RPMI7951 (cell line): ENCODE data around the gene EIF4E2. TPM values are rescaled to one million over a fixed set of nuclear protein-coding genes. Genes with fewer than 3 reads are reported as not detected.

ENCODE experiments used
- DNase-seq: peaks from one replicate; pipeline ENCODE4 v3.0.0-alpha.2; 2012; ENCODE audit warnings: low read depth
- total RNA-seq: library from RNA; depleted of rRNA; stranded (reverse); fragments of >200 nt; shearing (Covaris generic); gene quantifications from 2 replicates; pipeline ENCODE4 v1.2.3, GENCODE V29; 2014; rRNA removed

The EIF4E2 gene
- total RNA-seq, 1 experiment from 2014 or later = 146 TPM

DNA sequence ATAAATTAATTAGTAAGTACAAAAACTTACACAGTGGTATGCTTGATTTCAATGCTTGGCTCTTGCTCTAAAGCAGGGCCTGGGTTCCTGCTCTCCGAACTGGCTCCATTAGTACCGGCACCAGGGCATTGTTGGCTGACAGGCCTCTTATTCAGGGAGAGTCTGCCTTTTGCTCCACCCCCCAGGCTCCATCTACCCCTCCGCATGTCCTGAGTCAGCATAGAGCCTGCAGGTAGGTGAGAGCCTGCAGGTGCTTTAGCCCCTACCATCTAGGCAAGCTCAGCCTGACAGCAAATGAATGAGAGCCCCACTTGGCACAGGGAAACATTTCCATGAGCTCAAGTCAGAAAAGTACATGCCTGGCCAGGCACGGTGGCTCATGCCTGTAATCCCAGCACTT is 47.8 kb downstream of the EIF4E2 start:
- no peak for DNase-seq

GRCh38 chr2:232600053-232600773 is 49.7 kb downstream of the EIF4E2 start:
- DNase-seq = no peak

DNA sequence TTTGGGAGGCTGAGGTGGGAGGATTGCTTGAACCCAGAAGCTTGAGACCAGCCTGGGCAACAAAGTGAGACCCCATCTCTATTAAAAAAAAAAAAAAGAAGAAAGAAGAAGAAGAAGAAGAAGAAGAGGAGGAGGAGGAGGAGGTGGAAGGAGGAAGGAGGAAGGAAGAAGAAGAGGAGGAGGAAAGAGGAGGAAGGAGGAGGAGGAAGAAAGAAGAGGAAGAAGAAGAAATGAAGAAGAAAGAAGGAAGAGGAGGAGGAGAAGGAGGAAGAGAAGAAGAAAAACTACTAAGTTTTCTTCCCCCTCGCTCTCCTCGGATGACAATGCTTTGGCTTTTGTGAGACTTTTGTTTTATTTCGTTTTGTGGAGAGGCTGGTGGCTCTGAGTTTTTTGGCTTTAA is 52.8 kb downstream of the EIF4E2 start:
- no peak for DNase-seq

DNA sequence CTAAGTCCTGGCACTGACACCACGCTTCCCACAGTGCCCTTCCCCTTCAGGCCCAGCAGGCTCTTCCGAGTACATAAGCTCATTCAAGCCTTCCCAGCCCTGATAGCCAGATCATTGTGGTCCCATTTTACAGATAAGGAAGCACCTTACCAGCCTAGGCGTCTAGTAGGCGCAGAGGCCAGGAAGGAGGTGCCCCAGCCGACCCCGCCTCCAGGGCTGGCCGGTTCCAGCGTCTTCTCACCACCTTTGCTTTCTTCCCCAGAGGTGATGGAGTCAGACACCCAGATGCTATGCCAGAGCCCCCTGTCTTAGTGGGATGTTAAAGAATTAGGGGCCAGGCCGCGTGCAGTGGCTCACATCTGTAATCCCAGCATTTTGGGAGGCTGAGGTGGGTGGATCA is 54.0 kb downstream of the EIF4E2 start:
- DNase-seq = no peak

DNA sequence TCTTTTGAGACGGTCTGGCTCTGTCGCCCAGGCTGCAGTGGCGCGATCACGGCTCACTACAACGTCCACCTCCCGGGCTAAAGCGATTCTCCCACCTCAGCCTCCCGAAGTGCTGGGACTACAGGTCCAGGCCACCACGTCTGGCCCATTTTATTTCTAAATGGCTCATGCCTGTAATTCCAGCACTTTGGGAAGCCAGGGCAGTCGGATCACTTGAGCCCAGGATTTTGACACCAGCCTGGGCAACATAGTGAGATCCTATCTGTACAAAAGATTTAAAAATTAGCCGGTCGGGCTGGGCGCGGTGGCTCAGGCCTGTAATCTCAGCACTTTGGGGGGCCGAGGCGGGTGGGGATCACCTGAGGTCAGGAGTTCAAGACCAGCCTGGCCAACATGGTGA is 56.5 kb downstream of the EIF4E2 start:
- DNase-seq = no peak

GRCh38 chr2:232609607-232610006 is 59.1 kb downstream of the EIF4E2 start:
- no peak for DNase-seq

- no peak for DNase-seq
Observed at GRCh38 chr2:232610081-232610480, 59.6 kb downstream of the EIF4E2 start.

DNA sequence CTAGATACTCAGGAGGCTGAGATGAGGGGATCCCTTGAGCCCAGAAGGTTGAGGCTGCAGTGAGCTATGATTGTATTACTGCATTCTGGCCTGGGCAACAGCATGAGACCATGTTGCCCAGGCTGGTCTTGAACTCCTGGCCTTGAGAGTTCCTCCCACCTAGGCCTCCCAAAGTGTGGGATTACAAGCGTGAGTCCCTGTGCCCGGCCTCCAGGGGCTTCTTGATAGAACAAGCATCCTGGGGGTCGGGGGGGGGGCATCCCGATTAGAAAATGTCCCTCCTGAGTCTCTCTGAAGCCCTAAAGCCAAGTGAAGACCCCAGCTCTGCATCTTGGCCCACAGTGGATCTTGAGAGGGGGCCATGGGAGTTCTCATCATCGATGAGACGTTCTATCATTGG is 60.6 kb downstream of the EIF4E2 start:
- DNase-seq = no peak

DNA sequence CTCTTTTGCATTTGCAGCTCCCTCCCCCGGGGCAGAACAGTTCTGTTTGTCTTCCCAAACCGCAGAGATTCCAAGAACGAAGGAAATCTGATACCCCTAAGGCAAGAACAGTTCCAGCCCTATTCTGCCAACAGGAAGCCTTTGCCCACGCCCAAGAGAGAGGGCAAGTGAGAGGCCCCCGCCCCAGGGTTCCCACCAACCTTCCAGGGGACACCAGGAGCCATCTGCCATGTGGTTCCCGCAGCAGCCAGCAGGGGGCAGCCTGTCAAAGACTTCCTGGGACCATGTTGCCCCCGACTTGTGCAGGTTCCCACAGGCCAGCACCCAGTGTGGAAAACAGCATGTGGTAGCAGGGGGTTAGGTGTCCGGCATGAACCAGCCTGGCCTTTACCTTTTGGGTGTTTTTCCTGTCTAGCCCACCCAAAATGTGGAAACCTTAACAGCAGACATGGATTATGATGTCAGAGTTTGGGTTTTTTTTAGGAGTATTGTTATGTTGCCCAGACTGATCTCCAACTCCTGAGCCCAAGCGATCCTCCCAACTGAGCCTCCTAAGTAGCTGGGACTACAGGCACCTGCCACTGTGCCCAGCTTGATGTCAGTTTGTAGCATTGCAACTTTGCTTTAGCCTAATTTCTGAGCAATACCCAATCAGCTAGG is 61.2 kb downstream of the EIF4E2 start:
- DNase-seq = peak; percentile 94

DNA sequence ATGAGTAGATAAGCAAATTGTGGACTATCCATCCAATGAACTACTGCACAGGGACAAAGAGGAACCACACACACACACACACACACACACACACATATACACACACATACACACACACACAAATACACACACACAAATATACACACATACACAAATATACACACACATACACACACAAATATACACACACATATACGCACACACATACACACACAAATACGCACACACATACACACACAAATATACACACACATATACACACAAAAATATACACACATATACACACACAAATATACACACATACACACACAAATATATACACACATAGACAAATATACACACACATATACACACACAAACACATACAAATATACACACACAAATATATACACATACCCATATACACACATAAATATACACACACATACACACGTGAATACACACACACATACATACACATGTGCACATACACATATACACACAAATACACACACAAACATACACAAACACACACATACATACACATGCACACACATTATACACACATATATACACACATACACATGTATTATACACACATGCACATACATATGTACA is 63.1 kb downstream of the EIF4E2 start:
- no peak for DNase-seq

- DNase-seq = no peak
Observed at GRCh38 chr2:232615339-232615738, 64.8 kb downstream of the EIF4E2 start.

Other genes starting within 250 kb of the EIF4E2 start
- gene ALPP, start 171.9 kb upstream of the EIF4E2 start, total RNA-seq = not detected in 2 replicates
- gene ALPG, start 143.8 kb upstream of the EIF4E2 start, total RNA-seq = not detected in 2 replicates
- gene ALPI, start 94.5 kb upstream of the EIF4E2 start, total RNA-seq = not detected in 2 replicates
- not detected in 2 replicates for gene ECEL1, start 62.9 kb upstream of the EIF4E2 start, total RNA-seq
- gene PRSS56, start 30.3 kb upstream of the EIF4E2 start, total RNA-seq = not detected in 2 replicates
- gene CHRND, start 24.5 kb upstream of the EIF4E2 start, total RNA-seq = not detected in 2 replicates
- gene CHRNG, start 11.0 kb upstream of the EIF4E2 start, total RNA-seq = not detected in 2 replicates
- gene TIGD1, start 132 bp upstream of the EIF4E2 start, total RNA-seq = 6.3 and 7.1 TPM in 2 replicates
- 1.2 and 1.7 TPM in 2 replicates for gene EFHD1, start 82.9 kb downstream of the EIF4E2 start, total RNA-seq
- gene GIGYF2, start 146.6 kb downstream of the EIF4E2 start, total RNA-seq = 36.3 and 46.9 TPM in 2 replicates
- gene KCNJ13, start 225.9 kb downstream of the EIF4E2 start, total RNA-seq = not detected in 2 replicates